ENCODE data around the gene MBNL1.

MBNL1 gene

GRCh38 chr3:152348436-152349177 lies 79.9 kb downstream of the MBNL1 start:
- no peak for DNase-seq
- no peak for TF ChIP-seq CTCF (IDR thresholded peaks at IDR 0.05)
- Mint-ChIP-seq H3K4me3 (no peak overlapping the region), H3K27ac (no peak overlapping the region), H3K4me1 (no peaks in the 10 kb centered on the region), H3K27me3 (ENCODE audit: low read depth, poor library complexity) (no peaks in the 10 kb centered on the region), H3K36me3 (ENCODE audit: low read depth) (no peaks in the 10 kb centered on the region), H3K9me3 (no peaks in the 10 kb centered on the region)

GRCh38 chr3:152349392-152349791 lies 80.7 kb downstream of the MBNL1 start:
- H3K27ac Mint-ChIP-seq, result no peak overlapping the region
- no peaks in the 10 kb centered on the region for H3K4me1 Mint-ChIP-seq
- H3K9me3 Mint-ChIP-seq, result no peaks in the 10 kb centered on the region
- DNase-seq, result no peak
- H3K36me3 Mint-ChIP-seq (ENCODE audit: low read depth), result no peaks in the 10 kb centered on the region
- no peak for TF ChIP-seq CTCF (IDR thresholded peaks at IDR 0.05)
- no peak overlapping the region for H3K4me3 Mint-ChIP-seq
- no peaks in the 10 kb centered on the region for H3K27me3 Mint-ChIP-seq (ENCODE audit: low read depth, poor library complexity)

GRCh38 chr3:152350139-152350538 lies 81.4 kb downstream of the MBNL1 start:
- H3K27me3 Mint-ChIP-seq (ENCODE audit: low read depth, poor library complexity), result no peaks in the 10 kb centered on the region
- no peak for DNase-seq
- no peaks in the 10 kb centered on the region for H3K9me3 Mint-ChIP-seq
- no peak for TF ChIP-seq CTCF (IDR thresholded peaks at IDR 0.05)
- no peak overlapping the region for H3K4me3 Mint-ChIP-seq
- H3K36me3 Mint-ChIP-seq (ENCODE audit: low read depth), result no peaks in the 10 kb centered on the region
- H3K27ac Mint-ChIP-seq, result no peak overlapping the region
- no peaks in the 10 kb centered on the region for H3K4me1 Mint-ChIP-seq

GRCh38 chr3:152350776-152351175 lies 82.0 kb downstream of the MBNL1 start:
- no peak overlapping the region for H3K27ac Mint-ChIP-seq
- no peak overlapping the region for H3K4me3 Mint-ChIP-seq
- no peaks in the 10 kb centered on the region for H3K36me3 Mint-ChIP-seq (ENCODE audit: low read depth)
- no peaks in the 10 kb centered on the region for H3K27me3 Mint-ChIP-seq (ENCODE audit: low read depth, poor library complexity)
- no peaks in the 10 kb centered on the region for H3K4me1 Mint-ChIP-seq
- DNase-seq, result no peak
- H3K9me3 Mint-ChIP-seq, result no peaks in the 10 kb centered on the region
- no peak for TF ChIP-seq CTCF (IDR thresholded peaks at IDR 0.05)

- H3K4me1 Mint-ChIP-seq, result peaks cover 8% of the 10 kb centered on the region
- no peak for DNase-seq
- H3K27me3 Mint-ChIP-seq (ENCODE audit: low read depth, poor library complexity), result no peaks in the 10 kb centered on the region
- H3K9me3 Mint-ChIP-seq, result no peaks in the 10 kb centered on the region
- TF ChIP-seq CTCF (IDR thresholded peaks at IDR 0.05), result no peak
- H3K36me3 Mint-ChIP-seq (ENCODE audit: low read depth), result no peaks in the 10 kb centered on the region
- H3K4me3 Mint-ChIP-seq, result no peak overlapping the region
- no peak overlapping the region for H3K27ac Mint-ChIP-seq
These were observed 83.8 kb downstream of the MBNL1 start for GRCh38 chr3:152352554-152352953.

GRCh38 chr3:152353578-152353977 lies 84.8 kb downstream of the MBNL1 start:
- no peaks in the 10 kb centered on the region for H3K9me3 Mint-ChIP-seq
- H3K4me3 Mint-ChIP-seq, result no peak overlapping the region
- no peaks in the 10 kb centered on the region for H3K27me3 Mint-ChIP-seq (ENCODE audit: low read depth, poor library complexity)
- H3K27ac Mint-ChIP-seq, result no peak overlapping the region
- H3K36me3 Mint-ChIP-seq (ENCODE audit: low read depth), result no peaks in the 10 kb centered on the region
- TF ChIP-seq CTCF (IDR thresholded peaks at IDR 0.05), result no peak
- H3K4me1 Mint-ChIP-seq, result peaks cover 10% of the 10 kb centered on the region
- no peak for DNase-seq

Data from nephron progenitor cell (in vitro differentiated cells).